NCI-H2196 treated with DMSO at 0.1 percent for 48 hours (cell line): ENCODE measurements around the gene GFI1.
"Not testable (repeated sequence)": the region's sequence is repeated elsewhere in the genome, so short reads cannot be mapped to it uniquely, and the experiment has no call there.

Experiments used
- DNase-seq: peaks from one replicate; lab custom pipeline; 2025; ENCODE audit not compliant: unreplicated experiment; lab: John Stamatoyannopoulos, UW

The GFI1 gene

GRCh38 chr1:92465256-92465647 is 21.5 kb downstream of the GFI1 start:
- DNase-seq, result no peak

GRCh38 chr1:92464588-92465255 is 22.0 kb downstream of the GFI1 start:
- no peak for DNase-seq

DNA sequence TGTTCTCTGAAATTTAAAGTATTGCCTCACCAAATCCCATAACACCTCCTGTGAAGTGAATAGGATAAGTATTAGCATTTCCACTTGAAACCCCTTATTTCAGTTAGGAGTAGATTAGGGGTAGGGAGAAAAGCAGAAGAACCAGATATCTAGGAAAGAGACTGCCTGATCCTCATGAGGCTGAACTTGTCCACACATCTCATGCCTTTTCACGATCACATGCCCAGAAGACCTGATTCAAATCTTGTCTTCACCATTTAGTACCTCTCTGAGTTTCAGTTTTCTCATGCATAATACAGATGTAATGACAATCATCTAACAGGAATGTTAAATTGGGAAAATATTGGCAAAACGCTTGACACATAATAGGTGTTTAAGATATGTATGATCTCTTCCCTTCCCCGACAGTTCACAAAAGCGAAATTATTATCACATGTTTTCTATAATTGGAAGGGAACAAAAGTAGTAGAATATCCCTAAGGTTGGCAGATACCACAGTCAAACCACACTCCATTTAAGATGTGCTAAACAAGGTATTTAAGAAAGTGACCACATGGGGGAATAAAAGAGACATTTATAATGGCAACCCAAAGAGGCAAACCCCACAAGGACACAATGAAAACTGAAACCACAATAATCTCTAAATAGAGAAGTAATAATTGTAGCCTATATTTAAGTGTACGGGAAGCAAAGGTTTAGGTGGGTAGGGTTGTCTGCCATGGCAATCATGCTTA is 25.2 kb downstream of the GFI1 start:
- DNase-seq, result no peak

DNA sequence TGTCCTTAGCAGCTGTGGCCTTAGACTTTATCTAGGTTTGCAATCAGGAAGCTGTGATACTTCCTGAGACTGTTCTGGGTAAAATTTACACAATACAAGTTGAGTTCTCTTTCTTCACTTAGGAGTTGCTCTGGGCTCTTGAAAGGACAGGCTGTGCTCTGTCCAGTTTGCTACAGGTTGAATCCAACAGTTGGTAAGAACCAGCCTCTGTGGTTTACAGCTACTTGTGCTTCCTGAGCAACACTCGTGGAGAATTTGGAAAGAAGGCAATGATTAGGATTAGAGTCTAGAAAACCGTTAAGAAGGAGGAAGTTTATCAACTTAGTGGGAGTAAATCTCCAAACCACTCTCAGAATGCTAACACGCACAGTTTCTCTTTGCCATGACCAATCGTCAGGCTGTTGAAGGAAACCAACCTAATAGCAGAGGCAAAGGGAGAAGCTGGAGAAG is 26.8 kb downstream of the GFI1 start:
- no peak for DNase-seq

- no peak for DNase-seq
These were observed 28.6 kb downstream of the GFI1 start for GRCh38 chr1:92458146-92458545.

DNA sequence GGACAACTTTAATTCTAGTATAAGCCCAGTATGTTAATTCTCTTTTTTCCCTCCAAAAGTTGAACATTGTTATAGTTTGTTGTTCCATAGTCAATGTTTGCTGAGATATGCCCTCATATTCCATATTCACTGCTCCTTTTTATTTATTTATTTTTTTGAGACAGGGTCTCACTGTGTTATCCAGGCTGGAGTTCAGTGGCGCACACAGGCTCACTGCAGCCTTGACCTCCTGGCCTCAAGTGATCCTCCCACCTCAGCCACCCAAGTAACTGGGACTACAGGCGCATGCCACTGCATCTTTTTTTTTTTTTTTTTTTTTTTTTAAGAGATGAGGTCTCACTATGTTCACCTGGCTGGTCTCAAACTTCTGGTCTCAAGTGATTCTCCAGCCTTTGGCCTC is 38.7 kb downstream of the GFI1 start:
- DNase-seq, result no peak

DNA sequence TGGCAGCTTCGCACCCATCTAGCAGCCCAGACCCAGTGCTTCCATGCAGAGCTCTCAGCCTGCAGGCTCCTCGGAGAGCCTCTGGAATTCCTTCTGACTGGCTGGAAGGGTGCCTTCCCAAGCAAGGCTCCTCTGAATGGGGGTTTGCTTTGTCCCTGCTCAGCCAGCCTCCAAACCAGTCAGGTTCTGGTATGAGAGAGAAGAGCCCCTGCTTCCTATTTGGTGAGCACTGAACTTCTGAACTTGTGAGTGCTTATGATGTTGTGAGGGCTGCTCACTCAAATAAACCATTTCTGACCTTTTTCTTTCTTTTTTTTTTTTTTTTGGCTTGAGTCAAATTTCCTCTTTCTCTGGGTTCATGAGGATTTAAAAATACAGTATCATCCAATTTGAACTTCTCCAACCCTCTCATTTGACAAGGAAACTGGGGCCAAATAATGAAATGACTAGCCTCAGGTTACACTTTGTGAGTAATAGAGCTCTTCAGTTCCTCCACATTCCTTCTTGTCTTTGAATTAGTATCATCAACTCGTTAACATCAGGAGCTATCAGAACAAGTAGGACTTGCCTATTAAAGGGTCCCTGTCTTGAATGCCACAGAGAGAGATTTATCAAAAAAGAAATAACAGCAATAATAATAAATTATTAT is 39.6 kb downstream of the GFI1 start:
- DNase-seq, result no peak

GRCh38 chr1:92446546-92446945 is 40.2 kb downstream of the GFI1 start:
- no peak for DNase-seq

- no peak for DNase-seq
These were observed 40.9 kb downstream of the GFI1 start for GRCh38 chr1:92445865-92446264.

DNA sequence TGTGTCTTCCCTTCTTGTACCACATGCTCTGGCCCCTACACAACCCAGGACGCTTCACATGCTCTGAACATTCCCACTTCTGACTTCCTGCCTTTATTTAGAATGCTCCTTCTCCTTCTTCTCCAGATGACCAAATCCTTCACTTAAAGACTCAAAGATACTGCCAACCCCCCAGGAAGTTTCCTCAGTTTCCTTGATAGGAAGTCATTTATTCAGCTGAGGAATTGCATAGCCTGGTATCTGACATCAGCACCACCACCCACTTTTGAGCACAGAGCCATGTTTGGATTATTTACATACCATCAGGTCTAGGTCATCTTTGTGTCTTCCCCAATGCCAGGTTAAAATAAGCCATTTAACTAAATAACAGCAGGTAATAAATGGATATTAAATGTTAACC is 42.4 kb downstream of the GFI1 start:
- no peak for DNase-seq

GRCh38 chr1:92443893-92444292 is 42.8 kb downstream of the GFI1 start:
- DNase-seq, result no peak

DNA sequence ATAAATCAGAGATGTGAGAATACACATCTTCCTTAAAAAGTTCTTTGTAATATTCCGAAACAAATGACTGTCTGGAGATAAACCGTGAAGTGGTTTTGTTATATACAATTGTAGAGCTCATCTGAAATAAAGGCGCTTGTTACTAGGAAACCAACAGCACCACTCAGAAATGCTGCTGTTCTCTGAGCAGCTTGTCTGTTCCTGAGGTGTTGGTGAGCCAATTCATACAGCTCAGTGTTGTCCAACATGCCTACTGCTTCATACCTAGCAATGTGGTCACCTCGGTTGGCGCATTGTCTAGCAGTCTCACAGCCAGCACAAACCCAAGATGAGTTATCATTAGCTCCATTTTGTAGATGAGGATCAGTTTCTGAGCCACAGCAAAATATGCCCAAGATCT is 44.4 kb downstream of the GFI1 start:
- no peak for DNase-seq

- peak; percentile 52 for DNase-seq
These were observed 44.9 kb downstream of the GFI1 start for GRCh38 chr1:92441697-92442342.

- DNase-seq, result no peak
These were observed 45.4 kb downstream of the GFI1 start for GRCh38 chr1:92441316-92441696.

GRCh38 chr1:92439291-92439690 is 47.4 kb downstream of the GFI1 start:
- no peak for DNase-seq

GRCh38 chr1:92434572-92434971 is 52.2 kb downstream of the GFI1 start:
- not testable (repeated sequence) for DNase-seq

- DNase-seq, result no peak
These were observed 56.7 kb downstream of the GFI1 start for GRCh38 chr1:92430030-92430429.

DNA sequence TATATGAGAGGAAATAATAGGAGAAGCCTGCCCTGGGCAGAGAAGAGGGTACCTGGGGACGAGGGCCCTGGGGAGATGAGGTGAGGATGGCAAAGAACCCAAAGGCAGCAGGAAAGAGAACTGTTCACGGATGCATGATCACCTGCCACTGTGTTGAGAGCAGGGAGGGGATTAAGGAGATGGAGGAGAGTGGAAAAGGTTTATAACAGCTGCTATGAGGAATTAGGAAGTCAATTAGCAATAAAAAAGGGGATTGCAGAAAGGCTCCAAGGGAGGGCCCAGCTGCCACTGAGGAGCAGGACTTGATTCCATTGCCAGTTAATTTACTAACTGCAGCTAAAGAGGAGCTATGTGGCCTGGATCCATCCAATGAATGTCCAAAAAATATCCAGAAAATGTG is 61.1 kb downstream of the GFI1 start:
- no peak for DNase-seq
